Vagina (tissue), 2 donors: Measurements from ENCODE around the gene OR52A1.

Source experiments
- POLR2A ChIP-seq, 2 donors: fragments of 450-650 bp; IDR thresholded peaks; one replicate each; pipeline ENCODE4 v1.6.1; 2017; ENCODE audit warnings: antibody characterized with exemption in 2 of 2, mild to moderate bottlenecking in 2 of 2, moderate library complexity in 2 of 2
- TF ChIP-seq, protein P1 (sequence below), 3 experiments: fragments of 450-650 bp in 2 of 3; fragments of 200-600 bp in 1 of 3; sonication (generic) in 1 of 3; IDR thresholded peaks; one replicate each; pipeline ENCODE4 v1.5.1; 2017 to 2019; ENCODE audit warnings: antibody characterized with exemption in 3 of 3, mild to moderate bottlenecking in 2 of 3, moderate library complexity in 2 of 3

DNA sequence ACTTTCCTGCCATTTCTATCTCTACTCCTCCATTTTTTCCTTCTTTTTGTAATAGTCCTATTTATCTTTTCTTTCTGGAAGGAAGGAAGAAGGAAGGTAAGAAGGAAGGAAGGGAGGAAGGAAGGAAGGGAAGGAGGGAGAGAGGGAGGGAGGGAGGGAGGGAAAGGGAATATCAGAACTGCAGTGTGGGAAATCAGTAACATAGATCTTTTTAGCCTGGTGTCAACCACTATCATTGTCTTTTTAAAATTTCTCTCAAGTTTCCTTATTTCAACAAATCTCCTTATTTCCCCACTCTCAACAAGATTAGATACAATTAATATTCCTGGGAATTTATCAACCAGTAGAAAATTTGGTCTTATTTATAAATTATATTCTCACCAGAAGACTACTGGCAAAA is 51.5 kb downstream of the OR52A1 start:
- TF ChIP-seq, protein P1, sequence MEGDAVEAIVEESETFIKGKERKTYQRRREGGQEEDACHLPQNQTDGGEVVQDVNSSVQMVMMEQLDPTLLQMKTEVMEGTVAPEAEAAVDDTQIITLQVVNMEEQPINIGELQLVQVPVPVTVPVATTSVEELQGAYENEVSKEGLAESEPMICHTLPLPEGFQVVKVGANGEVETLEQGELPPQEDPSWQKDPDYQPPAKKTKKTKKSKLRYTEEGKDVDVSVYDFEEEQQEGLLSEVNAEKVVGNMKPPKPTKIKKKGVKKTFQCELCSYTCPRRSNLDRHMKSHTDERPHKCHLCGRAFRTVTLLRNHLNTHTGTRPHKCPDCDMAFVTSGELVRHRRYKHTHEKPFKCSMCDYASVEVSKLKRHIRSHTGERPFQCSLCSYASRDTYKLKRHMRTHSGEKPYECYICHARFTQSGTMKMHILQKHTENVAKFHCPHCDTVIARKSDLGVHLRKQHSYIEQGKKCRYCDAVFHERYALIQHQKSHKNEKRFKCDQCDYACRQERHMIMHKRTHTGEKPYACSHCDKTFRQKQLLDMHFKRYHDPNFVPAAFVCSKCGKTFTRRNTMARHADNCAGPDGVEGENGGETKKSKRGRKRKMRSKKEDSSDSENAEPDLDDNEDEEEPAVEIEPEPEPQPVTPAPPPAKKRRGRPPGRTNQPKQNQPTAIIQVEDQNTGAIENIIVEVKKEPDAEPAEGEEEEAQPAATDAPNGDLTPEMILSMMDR (IDR thresholded peaks at IDR 0.05) = no peak
- no peak for TF ChIP-seq POLR2A (IDR thresholded peaks at IDR 0.05)
